ENCODE results near the gene MICOS13. TPM values are rescaled to one million over a fixed set of nuclear protein-coding genes. Genes with fewer than 3 reads are reported as not detected.
A peak's percentile ranks its signal among the peaks of the same experiment; 100 is the strongest.

Gene MICOS13
- total RNA-seq, 2 experiments from 2014 or later: 39.2 to 119 TPM

DNA sequence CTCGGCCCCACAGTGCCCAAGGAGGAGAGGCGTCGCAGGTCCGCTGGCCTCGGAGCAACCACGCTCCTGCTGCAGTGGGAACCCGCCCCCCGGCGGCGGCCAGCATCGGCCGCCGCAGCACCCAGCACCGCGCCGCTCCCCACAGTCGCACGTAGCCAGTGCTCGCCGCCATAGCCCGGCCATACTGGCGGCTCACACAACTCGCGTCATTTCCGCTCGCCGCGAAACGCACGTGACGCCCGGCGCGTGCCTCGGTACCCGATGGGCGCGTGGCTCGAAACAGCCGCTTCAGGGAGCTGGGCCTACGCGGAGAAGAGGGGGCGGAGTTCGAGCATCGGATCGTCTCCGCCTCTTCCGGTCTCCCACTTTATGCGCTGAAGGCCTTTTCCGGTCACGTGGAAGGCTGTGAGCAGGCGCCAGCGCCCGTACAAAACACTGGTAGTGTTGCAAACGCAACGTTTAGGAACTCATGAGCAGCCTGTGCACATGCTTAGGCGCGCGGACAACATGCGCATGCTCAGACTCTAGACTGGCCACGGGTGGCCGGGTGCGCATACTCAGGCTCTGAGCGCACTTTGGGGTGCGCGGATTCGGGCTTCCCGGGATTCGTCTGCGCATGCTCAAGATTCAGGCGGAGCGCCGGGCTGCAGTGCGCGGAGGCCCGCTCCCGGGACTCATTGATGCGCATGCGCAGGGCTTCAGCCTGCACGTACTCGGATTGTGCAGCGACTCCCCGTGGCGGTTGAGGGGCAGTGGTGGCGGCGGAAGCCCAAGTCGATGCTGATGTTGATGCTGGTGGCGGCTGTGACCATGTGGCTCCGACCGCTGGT, 39.9 kb upstream of the MICOS13 start, which contains the start of the genes CATSPERD and LONP1:
Gene CATSPERD, plus strand, starts transcription at position 677 of the 830 bp plus-strand sequence. Its CDS starts 101 bp downstream, at position 778.
Gene LONP1, minus strand, starts transcription at position 186 of the 830 bp plus-strand sequence. Its CDS starts 14 bp downstream, at position 172.
- POLR2A ChIA-PET: interaction anchor here (0.5 to 2.7 kb wide), 4 partner anchors 31 to 518 kb away, joined by 3 to 8 read pairs (median 5); partner anchors contain the start of gene RPL36
- DNase-seq (ENCODE audit: low spot score): peak; percentile 100
- Histone ChIP-seq H3K9me3 (ENCODE audit: low read length) (no peaks in the 10 kb centered on the region), H3K9me2 (ENCODE audit: insufficient read depth, low read length) (no peaks in the 10 kb centered on the region), H3K4me2 (ENCODE audit: low read length) (peak within 1 kb of the TSS; percentile 82), H4K20me1 (ENCODE audit: insufficient read depth, low read length) (0 out of 2 replicates have a peak, but pooled peaks cover 8% of the 10 kb centered on the region), H2AFZ (ENCODE audit: low read length) (peak within 1 kb of the TSS; percentile 59; the same call in 1 of the 2 replicates), H3K27ac (ENCODE audit: low read depth, low read length, poor library complexity, severe bottlenecking) (peak within 1 kb of the TSS; percentile 85), H3K4me1 (ENCODE audit: insufficient read depth, low read length, poor library complexity, severe bottlenecking) (peaks cover 26% of the 10 kb centered on the region), H3K4me3 (ENCODE audit: low read depth, low read length, poor library complexity, severe bottlenecking) (peak within 1 kb of the TSS; percentile 98), H3K79me2 (ENCODE audit: insufficient read depth, low read depth, low read length) (peaks cover 47% of the 10 kb centered on the region), H3K36me3 (ENCODE audit: insufficient read depth, low read length) (peaks cover 38% of the 10 kb centered on the region)
- no TSS peak for BruUV-seq (replicated peaks)
- CTCF ChIA-PET (ENCODE audit: unreplicated experiment): no interaction called here
- TF ChIP-seq, protein P1, sequence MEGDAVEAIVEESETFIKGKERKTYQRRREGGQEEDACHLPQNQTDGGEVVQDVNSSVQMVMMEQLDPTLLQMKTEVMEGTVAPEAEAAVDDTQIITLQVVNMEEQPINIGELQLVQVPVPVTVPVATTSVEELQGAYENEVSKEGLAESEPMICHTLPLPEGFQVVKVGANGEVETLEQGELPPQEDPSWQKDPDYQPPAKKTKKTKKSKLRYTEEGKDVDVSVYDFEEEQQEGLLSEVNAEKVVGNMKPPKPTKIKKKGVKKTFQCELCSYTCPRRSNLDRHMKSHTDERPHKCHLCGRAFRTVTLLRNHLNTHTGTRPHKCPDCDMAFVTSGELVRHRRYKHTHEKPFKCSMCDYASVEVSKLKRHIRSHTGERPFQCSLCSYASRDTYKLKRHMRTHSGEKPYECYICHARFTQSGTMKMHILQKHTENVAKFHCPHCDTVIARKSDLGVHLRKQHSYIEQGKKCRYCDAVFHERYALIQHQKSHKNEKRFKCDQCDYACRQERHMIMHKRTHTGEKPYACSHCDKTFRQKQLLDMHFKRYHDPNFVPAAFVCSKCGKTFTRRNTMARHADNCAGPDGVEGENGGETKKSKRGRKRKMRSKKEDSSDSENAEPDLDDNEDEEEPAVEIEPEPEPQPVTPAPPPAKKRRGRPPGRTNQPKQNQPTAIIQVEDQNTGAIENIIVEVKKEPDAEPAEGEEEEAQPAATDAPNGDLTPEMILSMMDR (conservative IDR thresholded peaks at IDR 0.05; ENCODE audit: low read length): peak; percentile 86
- no peak for TF ChIP-seq EZH2phosphoT487 (IDR thresholded peaks at IDR 0.05; ENCODE audit: borderline replicate concordance, low read depth, low read length)
- intact Hi-C loops (cut with micrococcal nuclease; ENCODE audit: unreplicated experiment): loop anchor here (1.0 to 2.0 kb wide), 4 partner anchors 29 to 71 kb away; partner anchors contain the start of gene DUS3L

DNA sequence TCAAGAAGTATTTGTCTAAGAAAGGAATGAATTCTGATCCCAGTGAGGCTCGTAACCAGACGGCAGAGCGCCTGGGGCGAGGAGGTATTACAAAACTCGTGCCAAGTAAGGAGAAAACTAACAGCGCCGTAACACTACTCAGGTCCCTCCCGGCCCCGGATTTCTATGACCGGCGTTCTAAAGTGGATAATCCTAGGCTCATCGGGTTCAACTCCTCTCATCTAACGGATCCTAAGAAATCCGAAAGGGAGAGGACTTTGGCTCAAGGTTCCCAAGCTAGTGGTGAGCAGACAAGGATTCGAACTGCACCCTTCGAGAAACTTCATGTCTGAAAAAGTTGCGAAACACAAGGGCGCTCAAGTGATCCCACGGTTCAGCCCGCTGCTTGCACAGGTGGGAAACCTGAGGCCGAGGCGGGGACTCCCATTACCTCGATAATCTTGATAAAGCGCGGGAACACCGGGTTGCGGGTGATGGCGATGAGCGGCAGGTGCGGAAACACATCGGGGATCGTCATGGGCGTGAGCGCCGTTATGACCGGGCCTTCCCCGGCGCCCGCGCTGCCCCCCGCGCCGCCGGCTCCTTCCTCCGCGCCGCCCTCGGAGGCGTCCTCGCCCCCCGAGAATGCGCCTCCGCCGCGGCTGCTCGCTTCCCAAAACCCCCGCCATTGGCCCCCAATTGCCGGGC, 39.1 kb upstream of the MICOS13 start:
- Histone ChIP-seq H4K20me1 (ENCODE audit: insufficient read depth, low read length) (0 out of 2 replicates have a peak, but pooled peaks cover 8% of the 10 kb centered on the region), H3K27ac (ENCODE audit: low read depth, low read length, poor library complexity, severe bottlenecking) (peak overlapping the region; percentile 85), H3K9me2 (ENCODE audit: insufficient read depth, low read length) (no peaks in the 10 kb centered on the region), H3K4me1 (ENCODE audit: insufficient read depth, low read length, poor library complexity, severe bottlenecking) (peaks cover 26% of the 10 kb centered on the region), H3K36me3 (ENCODE audit: insufficient read depth, low read length) (peaks cover 46% of the 10 kb centered on the region), H3K9me3 (ENCODE audit: low read length) (no peaks in the 10 kb centered on the region), H3K4me2 (ENCODE audit: low read length) (peak overlapping the region; percentile 82), H2AFZ (ENCODE audit: low read length) (peak overlapping the region; percentile 20; the same call in 1 of the 2 replicates), H3K4me3 (ENCODE audit: low read depth, low read length, poor library complexity, severe bottlenecking) (peak overlapping the region; percentile 98), H3K79me2 (ENCODE audit: insufficient read depth, low read depth, low read length) (peaks cover 54% of the 10 kb centered on the region)
- BruUV-seq (replicated peaks): TSS peak; percentile 78
- intact Hi-C loops (cut with micrococcal nuclease; ENCODE audit: unreplicated experiment): no loop called here
- POLR2A ChIA-PET: interaction anchor here (1.7 to 2.7 kb wide), 2 partner anchors 30 to 33 kb away, joined by 6 to 8 read pairs; partner anchors contain the start of gene RPL36
- TF ChIP-seq EZH2phosphoT487 (IDR thresholded peaks at IDR 0.05; ENCODE audit: borderline replicate concordance, low read depth, low read length): no peak
- TF ChIP-seq, protein P1 (conservative IDR thresholded peaks at IDR 0.05; ENCODE audit: low read length): no peak
- CTCF ChIA-PET (ENCODE audit: unreplicated experiment): interaction anchor here (1.0 kb wide), 1 partner anchor 33 kb away, joined by 3 read pairs; no protein-coding TSS in a partner anchor
- DNase-seq (ENCODE audit: low spot score): peak; percentile 52
